Central memory CD8-positive, alpha-beta T cell (primary cell): ENCODE results near the gene PROSER3.

Experiments
- ATAC-seq: fragments of 150-1000 bp; cut with Tn5 transposase; replicated peaks from 2 replicates; pipeline ENCODE4 v1.10.0; 2022; ENCODE audit warnings: mild to moderate bottlenecking, moderate FRiP score, moderate number of reproducible peaks; ENCODE audit not compliant: poor library complexity, severe bottlenecking; ENCODE audit errors: extremely low read depth
- DNase-seq, 2 donors: peaks; one replicate each; pipeline ENCODE4 v3.0.0; 2021; ENCODE audit warnings: low spot score in 2 of 2
- H3K27ac Mint-ChIP-seq: one replicate; pipeline ENCODE4 v1.8.0; 2022; ENCODE audit warnings: low read depth, mild to moderate bottlenecking, moderate library complexity, mixed read lengths
- H3K27me3 Mint-ChIP-seq: one replicate; pipeline ENCODE4 v1.8.0; 2022; ENCODE audit warnings: mixed read lengths
- H3K36me3 Mint-ChIP-seq: one replicate; pipeline ENCODE4 v1.8.0; 2022; ENCODE audit warnings: mild to moderate bottlenecking, moderate library complexity, mixed read lengths; ENCODE audit not compliant: insufficient read depth
- H3K4me1 Mint-ChIP-seq: one replicate; pipeline ENCODE4 v1.8.0; 2022; ENCODE audit warnings: mixed read lengths
- H3K4me3 Mint-ChIP-seq: one replicate; pipeline ENCODE4 v1.8.0; 2022; ENCODE audit warnings: mild to moderate bottlenecking, moderate library complexity, mixed read lengths
- H3K9me3 Mint-ChIP-seq: one replicate; pipeline ENCODE4 v1.8.0; 2022; ENCODE audit warnings: mixed read lengths

The PROSER3 gene

DNA sequence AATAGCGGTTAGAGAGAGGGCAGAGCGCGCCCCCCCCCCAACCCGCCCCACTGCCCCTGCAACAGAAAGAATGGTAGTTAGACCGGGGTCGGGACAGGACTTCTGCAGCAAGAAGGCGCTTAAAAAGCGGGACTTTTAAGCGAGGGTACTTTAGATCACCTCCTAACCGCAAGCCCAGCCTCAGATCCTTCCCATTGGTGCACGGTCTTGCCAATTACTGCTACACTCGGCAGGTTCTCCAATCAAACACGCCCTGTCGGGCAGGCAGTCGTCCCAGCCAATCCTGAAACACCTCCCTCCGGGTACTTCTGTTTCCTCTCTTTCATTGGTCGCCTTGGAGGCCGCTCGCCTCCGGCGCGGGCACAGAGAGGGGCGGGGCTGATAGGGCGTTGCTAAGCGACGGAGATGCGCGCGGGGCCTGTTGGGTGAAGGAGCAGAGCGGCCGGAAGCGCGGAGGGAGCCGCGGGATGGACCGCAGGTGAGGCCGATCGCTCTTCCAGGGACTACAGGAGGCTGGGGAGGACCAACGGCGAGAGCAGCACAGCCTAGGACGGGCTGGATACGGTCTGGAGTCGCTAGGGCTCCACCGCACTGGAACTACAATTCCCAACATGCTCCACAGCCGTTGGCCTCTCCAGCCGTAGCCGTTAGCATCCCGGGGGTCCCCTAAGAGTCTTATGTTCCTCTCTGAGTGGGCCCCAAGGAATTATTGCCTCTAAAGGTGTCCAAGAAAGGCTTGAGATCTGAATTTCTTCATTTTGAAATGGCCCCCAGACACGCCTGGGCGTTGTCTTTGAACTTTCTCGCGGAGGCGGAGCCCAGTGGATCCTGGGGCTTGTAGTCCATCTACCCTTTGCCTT is at the start of gene PROSER3:
TSS of gene PROSER3 (plus strand) at position 428 of the 860 bp plus-strand sequence. CDS start at position 468, 40 bp downstream.
- Mint-ChIP-seq H3K36me3 (peaks cover 13% of the 10 kb centered on the region), H3K4me3 (peak within 1 kb of the TSS; percentile 93), H3K4me1 (peaks cover 14% of the 10 kb centered on the region), H3K27me3 (no peaks in the 10 kb centered on the region), H3K27ac (peak within 1 kb of the TSS; percentile 94), H3K9me3 (no peaks in the 10 kb centered on the region)
- DNase-seq, result peak; percentile 96 to 99
- peak; percentile 99 for ATAC-seq

DNA sequence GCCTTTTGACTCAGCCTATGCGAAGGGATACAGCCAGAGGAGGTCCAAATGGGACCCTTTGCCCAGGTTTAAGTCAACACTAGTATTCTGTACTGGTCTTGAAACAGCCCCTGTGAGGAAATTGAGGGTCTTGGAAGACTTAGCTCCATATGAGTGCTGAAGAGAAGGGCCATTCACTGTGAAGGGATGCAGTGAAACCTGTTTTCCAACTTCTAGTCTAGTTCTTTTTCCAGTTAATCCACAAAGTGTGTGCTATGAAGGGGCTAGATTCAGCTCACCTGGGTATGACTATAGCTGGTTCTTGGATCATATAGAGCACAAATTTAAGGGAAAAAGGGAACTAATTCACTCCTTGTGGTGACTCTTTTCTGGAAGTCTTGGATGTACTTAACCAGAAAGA is 49.6 kb upstream of the PROSER3 start:
- DNase-seq (no peak), ATAC-seq (no peak)
- H3K27ac Mint-ChIP-seq, result no peak overlapping the region
- H3K4me3 Mint-ChIP-seq, result no peak overlapping the region
- no peaks in the 10 kb centered on the region for H3K9me3 Mint-ChIP-seq
- peaks cover 3% of the 10 kb centered on the region for H3K36me3 Mint-ChIP-seq
- peaks cover 24% of the 10 kb centered on the region for H3K4me1 Mint-ChIP-seq
- no peaks in the 10 kb centered on the region for H3K27me3 Mint-ChIP-seq

- H3K4me1 Mint-ChIP-seq, result peaks cover 47% of the 10 kb centered on the region
- peak overlapping the region; percentile 36 for H3K4me3 Mint-ChIP-seq
- H3K9me3 Mint-ChIP-seq, result no peaks in the 10 kb centered on the region
- no peaks in the 10 kb centered on the region for H3K27me3 Mint-ChIP-seq
- H3K36me3 Mint-ChIP-seq, result peaks cover 7% of the 10 kb centered on the region
- DNase-seq (no peak), ATAC-seq (no peak)
- peak overlapping the region; percentile 47 for H3K27ac Mint-ChIP-seq
These were observed 46.9 kb upstream of the PROSER3 start for GRCh38 chr19:35710784-35711723.

DNA sequence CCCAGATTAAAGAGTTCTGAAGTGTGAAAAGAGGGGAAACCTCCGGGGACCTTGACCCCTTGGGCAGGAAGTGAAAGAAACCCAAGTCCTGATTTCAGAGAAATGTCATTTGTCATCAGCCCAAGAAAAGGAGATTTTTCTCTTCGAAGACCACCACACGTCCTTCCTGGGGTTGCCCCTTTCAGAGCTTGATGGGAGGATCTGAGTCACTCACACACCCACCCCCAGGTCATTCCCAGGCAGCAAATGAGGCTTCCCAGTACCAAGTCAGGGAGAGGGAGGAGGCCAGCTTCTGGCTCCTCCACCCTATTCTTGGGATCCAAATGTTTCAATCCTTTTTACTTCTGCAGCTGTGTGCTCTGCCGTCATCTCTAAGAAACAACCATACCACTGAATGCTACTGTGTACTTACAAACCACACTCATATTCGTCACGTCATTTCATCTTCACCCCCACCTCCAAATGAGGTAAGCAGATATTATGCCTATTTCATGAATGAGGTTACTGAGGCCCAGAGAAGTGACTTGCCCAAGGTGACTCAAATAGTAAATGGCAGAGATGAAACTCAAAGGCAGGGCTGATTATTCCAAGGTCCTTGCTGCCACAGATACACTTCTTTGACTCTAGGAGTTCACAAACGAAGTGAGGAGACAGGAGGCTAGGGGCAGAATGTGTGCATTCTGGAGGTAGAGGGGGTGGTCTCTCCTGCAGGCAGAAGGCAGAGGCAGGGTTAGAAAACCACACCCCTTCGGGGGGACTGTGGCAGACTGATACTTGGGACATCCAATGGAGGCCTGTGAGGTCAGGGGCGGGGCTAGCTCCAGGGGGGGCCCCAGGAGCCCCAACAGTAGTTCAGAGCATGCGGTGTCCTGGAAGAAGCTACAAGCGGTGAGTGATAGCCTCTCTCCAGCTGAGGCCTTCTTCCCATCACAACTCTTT is 45.1 kb upstream of the PROSER3 start:
- H3K9me3 Mint-ChIP-seq, result no peaks in the 10 kb centered on the region
- ATAC-seq, result peak; percentile 38
- peak in 1 of 2 donors; percentile 53 for DNase-seq
- peak overlapping the region; percentile 87 for H3K27ac Mint-ChIP-seq
- no peaks in the 10 kb centered on the region for H3K27me3 Mint-ChIP-seq
- peaks cover 18% of the 10 kb centered on the region for H3K36me3 Mint-ChIP-seq
- peak overlapping the region; percentile 97 for H3K4me3 Mint-ChIP-seq
- H3K4me1 Mint-ChIP-seq, result peaks cover 60% of the 10 kb centered on the region

- Mint-ChIP-seq H3K4me3 (peak overlapping the region; percentile 97), H3K27me3 (no peaks in the 10 kb centered on the region), H3K9me3 (no peaks in the 10 kb centered on the region), H3K36me3 (peaks cover 18% of the 10 kb centered on the region), H3K4me1 (peaks cover 60% of the 10 kb centered on the region), H3K27ac (peak overlapping the region; percentile 87)
- no peak for DNase-seq
- ATAC-seq, result no peak
These were observed 44.5 kb upstream of the PROSER3 start for GRCh38 chr19:35713506-35713850.

GRCh38 chr19:35713904-35714495 is 44.0 kb upstream of the PROSER3 start:
- Mint-ChIP-seq H3K4me3 (peak overlapping the region; percentile 97), H3K4me1 (peaks cover 66% of the 10 kb centered on the region), H3K27ac (peak overlapping the region; percentile 87), H3K9me3 (no peaks in the 10 kb centered on the region), H3K36me3 (peaks cover 18% of the 10 kb centered on the region), H3K27me3 (no peaks in the 10 kb centered on the region)
- DNase-seq (no peak), ATAC-seq (no peak)

- Mint-ChIP-seq H3K36me3 (peaks cover 20% of the 10 kb centered on the region), H3K27me3 (no peaks in the 10 kb centered on the region), H3K27ac (peak overlapping the region; percentile 87), H3K4me1 (peaks cover 73% of the 10 kb centered on the region), H3K4me3 (peak overlapping the region; percentile 97), H3K9me3 (no peaks in the 10 kb centered on the region)
- no peak for ATAC-seq
- no peak for DNase-seq
These were observed 43.2 kb upstream of the PROSER3 start for GRCh38 chr19:35714601-35715354.

DNA sequence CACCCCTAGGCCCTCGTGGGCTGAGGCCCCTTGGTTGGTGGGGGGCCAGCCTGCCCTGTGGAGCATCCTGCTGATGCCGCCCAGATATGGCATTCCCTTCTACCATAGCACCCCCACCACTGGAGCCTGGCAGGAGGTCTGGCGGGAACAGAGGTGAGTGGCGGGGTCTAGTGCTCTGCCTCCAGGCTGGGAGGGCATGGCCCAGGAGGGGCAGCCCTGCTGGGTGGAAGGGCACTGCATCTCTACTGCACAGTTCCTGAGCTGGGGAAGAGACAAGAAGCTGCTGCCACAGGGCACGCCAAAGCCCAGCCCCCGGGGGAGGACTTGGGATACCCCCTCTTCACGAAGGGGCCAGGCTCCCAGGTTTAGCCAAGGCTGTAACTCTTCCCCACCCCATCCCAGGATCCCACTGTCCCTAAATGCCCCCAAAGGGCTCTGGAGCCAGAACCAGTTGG is 42.6 kb upstream of the PROSER3 start:
- Mint-ChIP-seq H3K36me3 (peaks cover 22% of the 10 kb centered on the region), H3K27me3 (no peaks in the 10 kb centered on the region), H3K4me1 (peaks cover 77% of the 10 kb centered on the region), H3K9me3 (no peaks in the 10 kb centered on the region), H3K4me3 (peak overlapping the region; percentile 97), H3K27ac (peak overlapping the region; percentile 98)
- ATAC-seq (no peak), DNase-seq (no peak)

DNA sequence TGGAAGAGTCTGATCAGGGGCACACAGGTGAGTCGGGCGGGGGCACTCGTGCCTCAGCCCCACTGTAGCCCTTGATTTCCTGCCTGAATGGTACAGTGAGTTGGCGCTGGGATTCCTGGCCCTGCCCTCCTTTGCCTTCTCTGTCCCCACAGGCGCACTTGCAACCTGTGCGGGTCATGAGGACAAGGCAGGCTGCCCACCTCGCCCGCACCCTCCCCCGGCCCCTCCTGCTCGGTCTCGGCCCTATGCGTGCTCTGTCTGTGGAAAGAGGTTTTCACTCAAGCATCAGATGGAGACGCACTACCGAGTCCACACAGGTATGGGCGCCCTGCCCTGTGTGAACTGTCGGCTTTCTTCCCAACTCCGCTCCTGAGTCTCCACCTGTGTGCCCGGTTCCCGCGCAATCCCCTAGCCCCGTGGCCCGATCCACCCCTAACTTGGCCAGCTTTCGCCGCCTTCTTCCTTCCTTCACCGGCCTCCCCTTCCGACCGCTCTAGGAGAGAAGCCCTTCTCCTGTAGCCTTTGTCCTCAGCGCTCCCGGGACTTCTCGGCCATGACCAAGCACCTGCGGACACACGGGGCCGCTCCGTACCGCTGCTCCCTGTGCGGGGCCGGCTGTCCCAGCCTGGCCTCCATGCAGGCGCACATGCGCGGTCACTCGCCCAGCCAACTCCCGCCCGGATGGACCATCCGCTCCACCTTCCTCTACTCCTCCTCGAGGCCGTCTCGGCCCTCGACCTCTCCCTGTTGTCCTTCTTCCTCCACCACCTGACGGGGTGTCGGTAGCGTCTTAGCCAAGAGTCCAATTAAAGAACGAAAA is 41.8 kb upstream of the PROSER3 start:
- H3K36me3 Mint-ChIP-seq, result peaks cover 22% of the 10 kb centered on the region
- H3K9me3 Mint-ChIP-seq, result no peaks in the 10 kb centered on the region
- H3K27ac Mint-ChIP-seq, result peak overlapping the region; percentile 98
- peaks cover 73% of the 10 kb centered on the region for H3K4me1 Mint-ChIP-seq
- H3K4me3 Mint-ChIP-seq, result peak overlapping the region; percentile 97
- H3K27me3 Mint-ChIP-seq, result no peaks in the 10 kb centered on the region
- DNase-seq (no peak), ATAC-seq (no peak)

GRCh38 chr19:35716801-35717664 is 40.9 kb upstream of the PROSER3 start:
- ATAC-seq (peak; percentile 79), DNase-seq (peak; percentile 88 to 97)
- Mint-ChIP-seq H3K36me3 (peaks cover 26% of the 10 kb centered on the region), H3K9me3 (no peaks in the 10 kb centered on the region), H3K4me3 (peak overlapping the region; percentile 97), H3K27me3 (no peaks in the 10 kb centered on the region), H3K4me1 (peaks cover 68% of the 10 kb centered on the region), H3K27ac (peak overlapping the region; percentile 98)
